ENCODE measurements around the gene PRRX2. TPM values are rescaled to one million over a fixed set of nuclear protein-coding genes. Genes with fewer than 3 reads are reported as not detected.
"Not testable (repeated sequence)": the region's sequence is repeated elsewhere in the genome, so short reads cannot be mapped to it uniquely, and the experiment has no call there.

PRRX2 gene
- polyA plus RNA-seq, 1 donor, result 4.5 TPM

- not testable (repeated sequence) for DNase-seq (ENCODE audit: low read depth)
These were observed 29.1 kb upstream of the PRRX2 start for GRCh38 chr9:129636343-129636742.

GRCh38 chr9:129637102-129637501, 28.3 kb upstream of the PRRX2 start:
- no peak for DNase-seq (ENCODE audit: low read depth)

- DNase-seq (ENCODE audit: low read depth), result no peak
These were observed 27.6 kb upstream of the PRRX2 start for GRCh38 chr9:129637673-129638439.

- no peak for DNase-seq (ENCODE audit: low read depth)
These were observed 26.3 kb upstream of the PRRX2 start for GRCh38 chr9:129639034-129639630.

- DNase-seq (ENCODE audit: low read depth), result no peak
These were observed 25.7 kb upstream of the PRRX2 start for GRCh38 chr9:129639756-129640085.

- DNase-seq (ENCODE audit: low read depth), result no peak
These were observed 25.2 kb upstream of the PRRX2 start for GRCh38 chr9:129640086-129640870.

- no peak for DNase-seq (ENCODE audit: low read depth)
These were observed 24.3 kb upstream of the PRRX2 start for GRCh38 chr9:129640871-129641749.

GRCh38 chr9:129641750-129642585, 23.5 kb upstream of the PRRX2 start, which contains the start of gene ASB6:
Gene ASB6 (minus strand): TSS chr9:129642151. CDS start chr9:129641999, 152 bp downstream.
- peak; percentile 84 for DNase-seq (ENCODE audit: low read depth)

GRCh38 chr9:129643706-129644105, 21.7 kb upstream of the PRRX2 start:
- no peak for DNase-seq (ENCODE audit: low read depth)

GRCh38 chr9:129644365-129644764, 21.1 kb upstream of the PRRX2 start:
- no peak for DNase-seq (ENCODE audit: low read depth)

- DNase-seq (ENCODE audit: low read depth), result no peak
These were observed 20.5 kb upstream of the PRRX2 start for GRCh38 chr9:129644902-129645301.

- DNase-seq (ENCODE audit: low read depth), result no peak
These were observed 19.2 kb upstream of the PRRX2 start for GRCh38 chr9:129646252-129646651.

GRCh38 chr9:129646654-129647053, 18.8 kb upstream of the PRRX2 start:
- DNase-seq (ENCODE audit: low read depth), result no peak

- no peak for DNase-seq (ENCODE audit: low read depth)
These were observed 17.8 kb upstream of the PRRX2 start for GRCh38 chr9:129647635-129648034.

- DNase-seq (ENCODE audit: low read depth), result no peak
These were observed 17.2 kb upstream of the PRRX2 start for GRCh38 chr9:129648092-129648763.

GRCh38 chr9:129648764-129649115, 16.7 kb upstream of the PRRX2 start:
- DNase-seq (ENCODE audit: low read depth), result no peak

- no peak for DNase-seq (ENCODE audit: low read depth)
These were observed 15.4 kb upstream of the PRRX2 start for GRCh38 chr9:129649726-129650679.

- DNase-seq (ENCODE audit: low read depth), result no peak
These were observed 14.7 kb upstream of the PRRX2 start for GRCh38 chr9:129650680-129651235.

All from forelimb muscle (tissue), 1 donor.